NCI-H2081 (cell line): ENCODE measurements around the gene CMPK1.

Source experiments
- DNase-seq, 2 experiments: peaks; one replicate each; lab custom pipeline; 2025; lab: John Stamatoyannopoulos, UW

The CMPK1 gene

GRCh38 chr1:47396671-47397196 is 63.1 kb downstream of the CMPK1 start:
- DNase-seq: no peak

DNA sequence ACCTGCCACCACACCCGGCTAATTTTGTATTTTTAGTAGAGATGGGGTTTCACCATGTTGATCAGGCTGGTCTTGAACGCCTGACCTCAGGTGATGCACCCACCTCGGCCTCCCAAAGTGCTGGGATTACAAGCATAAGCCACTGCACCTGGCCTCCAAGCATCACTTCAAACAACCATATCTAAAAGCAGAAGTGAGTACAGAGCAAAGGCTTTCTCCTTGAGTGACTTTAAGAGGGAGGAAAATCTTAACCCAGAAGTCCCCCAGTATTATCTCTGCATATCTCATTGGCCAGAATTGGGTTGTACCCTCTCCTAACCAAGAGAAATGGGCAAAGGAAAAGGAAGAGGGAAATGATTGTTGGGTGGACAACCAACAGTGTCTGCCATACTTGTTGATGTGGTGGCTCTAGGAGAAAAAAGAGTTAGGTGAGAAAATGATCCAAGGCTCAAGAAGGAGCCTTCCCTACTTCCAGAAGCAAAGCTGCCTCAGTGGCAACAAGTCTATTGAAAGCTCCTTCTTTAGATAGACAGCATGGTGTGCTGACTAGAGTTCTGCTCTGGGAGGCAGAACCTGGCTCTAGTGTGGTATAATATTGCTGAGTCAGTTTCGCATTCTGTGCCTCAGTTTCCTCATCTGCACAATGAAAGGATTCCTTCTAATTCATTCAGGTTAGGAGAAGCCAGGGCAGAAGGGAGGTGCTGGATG is 65.7 kb downstream of the CMPK1 start:
- DNase-seq: no peak

DNA sequence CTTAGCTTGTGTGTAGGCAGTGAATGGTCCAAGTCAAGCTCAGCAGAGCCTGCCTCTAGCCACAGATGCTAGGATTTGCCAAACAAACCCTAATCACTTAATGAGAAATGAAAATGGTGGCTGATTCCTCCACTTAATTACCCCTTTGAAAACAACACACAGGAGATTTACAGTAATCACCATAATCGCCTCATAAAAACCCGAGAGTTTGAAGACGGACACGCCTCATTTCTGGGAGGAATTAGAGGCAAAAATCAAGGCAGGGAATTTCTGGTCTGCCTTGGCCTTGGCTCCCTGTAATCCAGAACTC is 66.2 kb downstream of the CMPK1 start:
- DNase-seq: no peak

- no peak for DNase-seq
Observed at GRCh38 chr1:47401761-47402160, 68.2 kb downstream of the CMPK1 start.

DNA sequence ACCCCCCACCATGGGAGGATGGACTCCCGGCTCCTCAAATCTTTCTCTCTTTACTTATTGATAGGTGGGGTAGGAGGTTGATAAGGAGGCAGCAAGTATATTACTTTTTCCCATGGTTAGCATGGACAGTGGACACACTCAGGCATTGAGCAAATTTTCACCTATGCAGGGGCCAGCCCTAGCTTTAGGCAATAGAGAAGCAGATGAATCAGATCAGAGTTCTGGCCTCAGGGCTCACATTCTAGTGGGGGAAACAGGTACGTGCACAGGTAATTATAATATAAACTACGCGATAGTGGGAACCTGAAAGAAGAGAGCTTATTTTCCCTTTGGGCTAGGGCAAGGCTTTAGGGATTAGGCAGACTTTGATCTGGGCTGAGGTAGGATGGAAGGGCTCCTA is 69.0 kb downstream of the CMPK1 start:
- DNase-seq: no peak

GRCh38 chr1:47403321-47403910 is 69.8 kb downstream of the CMPK1 start:
- DNase-seq: no peak

- DNase-seq: no peak
Observed at GRCh38 chr1:47405697-47406096, 72.1 kb downstream of the CMPK1 start.

DNA sequence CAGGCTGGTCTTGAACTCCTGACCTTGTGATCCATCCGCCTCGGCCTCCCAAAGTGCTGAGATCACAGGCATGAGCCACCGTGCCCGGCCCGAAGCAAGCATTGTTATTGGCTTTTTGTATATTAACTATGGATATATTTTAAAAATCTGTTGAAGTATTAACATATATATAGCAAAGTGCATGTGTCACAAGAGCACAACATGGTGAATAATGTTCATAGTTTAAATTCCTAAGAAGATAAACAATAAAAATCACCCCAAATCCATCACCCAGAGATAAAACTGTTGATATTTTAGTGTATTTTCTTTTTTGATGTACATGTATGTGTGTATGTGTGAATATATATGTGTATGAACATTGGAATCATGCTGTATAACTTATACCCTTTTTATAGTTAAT is 73.4 kb downstream of the CMPK1 start:
- no peak for DNase-seq

DNA sequence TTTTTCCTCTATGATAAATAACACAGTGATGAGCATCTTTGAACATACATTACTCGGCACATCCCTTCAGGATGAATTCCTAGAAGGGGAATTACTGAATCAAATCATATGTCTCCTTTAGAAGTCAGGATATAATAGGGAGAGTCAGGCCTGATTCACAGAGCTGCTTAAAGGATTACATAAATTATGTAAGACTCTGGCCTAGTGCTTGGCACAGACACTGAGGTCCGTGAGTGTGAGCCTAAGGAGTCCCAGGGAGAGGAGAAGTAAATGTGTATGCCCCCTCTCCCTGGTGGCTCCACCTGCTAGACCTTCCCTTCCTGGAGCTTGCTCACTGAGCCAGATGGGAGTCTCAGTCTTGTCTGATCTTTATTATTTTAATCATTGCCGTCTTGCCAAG is 73.9 kb downstream of the CMPK1 start:
- no peak for DNase-seq

GRCh38 chr1:47409311-47410067 is 75.9 kb downstream of the CMPK1 start:
- no peak for DNase-seq

- DNase-seq: no peak
Observed at GRCh38 chr1:47410068-47410455, 76.5 kb downstream of the CMPK1 start.

DNA sequence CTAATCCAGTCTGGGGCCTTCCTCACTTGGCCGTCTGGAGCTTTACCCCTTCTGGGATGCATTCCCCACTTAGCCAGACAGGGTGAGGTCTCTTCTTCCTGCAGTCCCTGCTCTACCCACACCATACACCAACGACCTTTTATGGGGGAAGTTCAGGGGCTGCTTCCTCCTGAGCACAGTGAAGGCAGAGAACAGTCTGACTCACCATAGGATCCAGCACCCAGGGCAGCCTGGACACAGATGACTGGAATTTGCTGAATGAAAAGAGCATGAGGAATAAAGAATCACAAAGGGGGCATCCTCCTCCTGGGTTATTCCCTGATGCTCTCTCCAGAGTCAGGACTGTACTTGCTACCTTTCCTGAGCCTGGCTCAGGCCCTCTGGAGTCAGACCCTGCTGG is 77.8 kb downstream of the CMPK1 start:
- DNase-seq: no peak

DNA sequence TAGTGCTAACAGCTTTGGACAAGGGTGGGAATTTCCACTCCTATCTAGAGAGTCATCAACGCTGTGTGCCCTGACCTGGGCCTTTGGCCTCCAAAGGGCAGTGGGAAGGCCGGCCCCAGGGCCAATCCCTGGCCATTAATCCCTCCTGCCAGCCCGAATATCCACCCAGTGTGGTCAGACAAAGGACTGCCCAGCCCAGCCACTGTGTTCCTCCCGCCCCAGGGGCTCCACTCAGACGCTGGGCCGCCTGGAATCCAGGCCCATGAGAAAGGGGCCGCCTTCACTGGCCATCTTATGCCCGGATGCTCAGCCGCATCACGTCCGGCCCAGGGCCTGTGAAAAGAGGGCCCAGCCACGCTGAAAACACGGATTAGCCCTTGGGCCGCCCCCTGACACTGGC is 78.8 kb downstream of the CMPK1 start:
- DNase-seq: no peak

DNA sequence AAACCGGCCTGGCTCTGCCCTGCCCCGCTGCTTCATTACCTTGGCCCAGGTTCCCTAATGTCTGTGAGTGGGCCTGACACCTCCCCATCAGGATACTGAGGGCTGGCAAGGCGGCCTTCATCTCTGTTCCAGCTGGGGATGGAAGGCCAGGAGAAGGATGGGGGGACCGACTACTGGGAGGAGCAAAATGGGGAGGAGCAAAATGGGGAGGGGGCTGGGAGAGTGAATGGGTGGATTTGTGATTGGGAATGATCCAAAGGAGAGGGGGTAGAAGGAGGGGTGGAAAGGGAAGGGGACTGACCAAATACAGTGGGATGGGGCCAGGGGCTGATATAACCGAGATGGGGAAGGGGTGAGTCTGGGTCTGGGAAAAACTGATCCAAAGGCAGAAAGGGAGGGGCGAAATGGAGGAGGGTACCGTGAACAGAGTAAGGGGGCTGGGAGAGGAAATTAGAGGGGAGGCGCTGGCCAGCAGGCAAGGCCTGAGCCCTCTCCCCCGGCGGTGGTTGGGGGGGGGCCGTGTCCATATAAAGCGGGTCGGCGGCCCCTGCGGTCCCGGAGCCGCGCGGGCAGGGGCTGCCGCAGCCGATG is 82.2 kb downstream of the CMPK1 start, which contains the start of gene FOXE3:
Gene FOXE3 (plus strand): TSS at position 558 of the 591 bp plus-strand sequence. CDS start 31 bp downstream, at position 589.
- no peak for DNase-seq

- DNase-seq: no peak
Observed at GRCh38 chr1:47416319-47417169, 83.0 kb downstream of the CMPK1 start.

- no peak for DNase-seq
Observed at GRCh38 chr1:47417170-47418044, 83.8 kb downstream of the CMPK1 start.

- no peak for DNase-seq
Observed at GRCh38 chr1:47418122-47418521, 84.5 kb downstream of the CMPK1 start.

DNA sequence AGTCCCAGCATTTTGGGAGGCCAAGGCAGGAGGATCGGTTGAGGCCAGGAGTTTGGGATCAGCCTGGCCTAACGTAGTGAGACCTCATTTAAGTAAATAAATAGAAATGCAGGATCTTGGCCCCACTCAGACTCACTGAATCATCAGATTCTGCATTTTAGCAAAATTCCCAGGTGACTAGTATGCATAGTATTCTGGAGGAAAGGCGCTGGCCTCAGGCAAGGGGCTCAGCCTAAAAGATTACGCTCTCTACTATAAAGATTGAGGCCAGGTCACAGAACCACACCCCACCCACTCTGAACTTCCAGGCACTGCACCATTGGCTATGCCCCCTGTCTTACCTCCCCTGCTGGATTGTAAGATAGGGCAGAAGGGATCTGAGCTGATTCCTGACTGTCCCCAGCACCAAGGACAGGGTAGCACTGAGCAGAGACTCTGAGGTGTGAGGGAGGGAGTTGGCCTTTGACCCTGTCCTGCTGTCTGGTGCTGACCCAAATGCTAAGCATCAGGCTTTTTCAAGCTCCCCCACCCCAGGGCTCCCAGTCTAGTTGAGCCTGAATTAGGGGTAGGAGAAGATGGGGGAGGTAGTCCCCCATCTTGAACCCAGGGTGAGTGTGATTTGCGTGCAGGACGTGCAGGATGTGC is 85.2 kb downstream of the CMPK1 start:
- DNase-seq: no peak

- DNase-seq: no peak
Observed at GRCh38 chr1:47420547-47420946, 87.0 kb downstream of the CMPK1 start.

DNA sequence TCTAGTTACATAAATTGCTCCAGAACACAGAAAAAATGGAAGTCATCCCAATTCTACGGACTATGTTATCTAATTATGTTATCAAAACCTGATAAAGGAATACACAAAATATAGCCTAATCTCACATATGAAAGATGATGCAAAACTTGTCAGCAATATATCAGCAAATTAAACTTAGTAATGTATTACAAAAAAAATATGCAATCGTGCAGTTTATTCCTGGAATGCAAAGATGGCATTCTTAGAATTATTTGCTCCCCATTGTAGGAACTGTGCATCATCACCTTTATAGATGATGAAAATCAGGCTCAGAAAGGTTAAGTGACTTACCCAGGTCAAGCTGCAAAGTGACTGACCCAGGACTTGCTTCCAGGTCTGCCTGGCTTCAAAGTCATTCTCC is 90.3 kb downstream of the CMPK1 start:
- DNase-seq: no peak
